HepG2 (cell line): ENCODE data around the gene MAP1B. TPM values are rescaled to one million over a fixed set of nuclear protein-coding genes. Genes with fewer than 3 reads are reported as not detected.

ENCODE experiments used
- ATAC-seq: fragments of 200-7000 bp; cut with Tn5 transposase; 3 replicates; pipeline ENCODE4 v1.9.1; 2020; ENCODE audit warnings: mild to moderate bottlenecking, moderate library complexity
- BruUV-seq: library from RNA; stranded (reverse); fragments of 400-500 nt; replicated peaks from 2 replicates; lab custom pipeline; 2021; lab: Mats Ljungman, UMichigan
- CTCF ChIA-PET: fragments of 300-600 bp; formaldehyde crosslinking; extraction: SDS; loops from one replicate; lab custom pipeline; 2021; ENCODE audit warnings: low total read pairs, inconsistent platforms, low intra/inter-chr PET ratio; lab: Yijun Ruan, JAX
- POLR2A ChIA-PET: fragments of 350-600 bp; sonication (Branson Sonifier 250); formaldehyde crosslinking; loops from one replicate; lab custom pipeline; 2020; ENCODE audit warnings: antibody characterized with exemption, inconsistent platforms; lab: Yijun Ruan, JAX
- DNase-seq: peaks from one replicate; pipeline ENCODE4 v3.0.0-alpha.2; 2015; ENCODE audit warnings: low spot score
- FAIRE-seq: peaks from 3 replicates; lab custom pipeline; 2011; peaks lifted over from hg19 to GRCh38; lab: Jason Lieb, UNC
- H2AFZ ChIP-seq: one replicate; pipeline ENCODE4 v1.6.1; 2011; ENCODE audit warnings: low read length, inconsistent platforms
- H3K27ac ChIP-seq: fragments of 300-600 bp; 3 replicates; pipeline ENCODE4 v1.8.0; 2011; ENCODE audit warnings: mixed run types, mild to moderate bottlenecking, mixed read lengths, low read length, inconsistent platforms; ENCODE audit not compliant: insufficient read depth; ENCODE audit errors: extremely low read length
- H3K27me3 ChIP-seq, 2 experiments: fragments of 200-600 bp in 1 of 2; 2 replicates in 1 of 2; 3 replicates in 1 of 2; pipeline versions ENCODE4 v1.6.0 to v1.8.0; 2011; ENCODE audit warnings: low read length in 2 of 2, mild to moderate bottlenecking in 2 of 2, moderate library complexity in 2 of 2, inconsistent platforms in 1 of 2; ENCODE audit not compliant: insufficient read depth in 2 of 2, control insufficient read depth in 1 of 2
- H3K36me3 ChIP-seq, 2 experiments: fragments of 200-600 bp in 1 of 2; replicated peaks in 1 of 2; 2 replicates in 1 of 2; 3 replicates in 1 of 2; pipeline versions ENCODE4 v1.5.1 to v1.8.0; 2011; ENCODE audit warnings: low read length in 2 of 2, inconsistent platforms in 1 of 2; ENCODE audit not compliant: insufficient read depth in 2 of 2, control insufficient read depth in 1 of 2
- H3K4me1 ChIP-seq: 2 replicates; pipeline ENCODE4 v1.5.1; 2012; ENCODE audit warnings: low read length, inconsistent platforms; ENCODE audit not compliant: insufficient read depth
- H3K4me2 ChIP-seq: 2 replicates; pipeline ENCODE4 v1.6.0; 2011; ENCODE audit warnings: low read depth, low read length, inconsistent platforms
- H3K4me3 ChIP-seq, 3 experiments: fragments of 200-600 bp in 1 of 3; sonication (generic), shearing (Covaris generic) in 1 of 3; replicated peaks in 1 of 3; 2 replicates each; pipeline ENCODE4 v1.5.1; 2011 to 2016; ENCODE audit warnings: low read length in 3 of 3, inconsistent platforms in 2 of 3, low read depth in 2 of 3, mild to moderate bottlenecking in 2 of 3, control low read depth in 1 of 3, mixed read lengths in 1 of 3; ENCODE audit not compliant: insufficient read depth in 1 of 3
- H3K79me2 ChIP-seq: one replicate; pipeline ENCODE4 v1.6.1; 2011; ENCODE audit warnings: low read length, inconsistent platforms; ENCODE audit not compliant: insufficient read depth
- H3K9ac ChIP-seq: 2 replicates; pipeline ENCODE4 v1.6.0; 2011; ENCODE audit warnings: mild to moderate bottlenecking, low read depth, low read length, inconsistent platforms; ENCODE audit not compliant: insufficient read depth
- H3K9me3 ChIP-seq: 2 replicates; pipeline ENCODE4 v1.5.1; 2012; ENCODE audit warnings: mild to moderate bottlenecking, low read length
- H4K20me1 ChIP-seq: 2 replicates; pipeline ENCODE4 v1.6.0; 2011; ENCODE audit warnings: inconsistent platforms, mild to moderate bottlenecking, low read length, moderate library complexity; ENCODE audit not compliant: insufficient read depth
- CBX1 ChIP-seq: IDR thresholded peaks from one replicate; pipeline ENCODE4 v1.6.1; 2016; ENCODE audit warnings: antibody characterized with exemption, low read depth
- CENPX ChIP-seq: sonication (generic); formaldehyde crosslinking; IDR thresholded peaks from 2 replicates; pipeline ENCODE4 v1.9.0; 2021; ENCODE audit warnings: mild to moderate bottlenecking, missing genetic modification reagents, moderate library complexity
- KDM5B ChIP-seq: sonication (generic); formaldehyde crosslinking; IDR thresholded peaks from 2 replicates; pipeline ENCODE4 v1.4.0; 2020; ENCODE audit warnings: missing genetic modification reagents, mild to moderate bottlenecking, borderline replicate concordance
- NFIB ChIP-seq: sonication (generic); formaldehyde crosslinking; IDR thresholded peaks from 2 replicates; pipeline ENCODE4 v1.9.0; 2021; ENCODE audit warnings: missing genetic modification reagents, mild to moderate bottlenecking, borderline replicate concordance
- RFX3 ChIP-seq: IDR thresholded peaks from 2 replicates; pipeline ENCODE4 v1.6.1; 2016; ENCODE audit warnings: missing biosample characterization, missing genetic modification reagents
- RFXANK ChIP-seq: IDR thresholded peaks from 2 replicates; pipeline ENCODE4 v1.6.1; 2016
- SP5 ChIP-seq: IDR thresholded peaks from 2 replicates; pipeline ENCODE4 v1.6.1; 2016; ENCODE audit warnings: low read depth, borderline replicate concordance
- TAF15 ChIP-seq: fragments of 200-400 bp; formaldehyde crosslinking; IDR thresholded peaks from one replicate; pipeline ENCODE4 v1.6.1; 2018; ENCODE audit warnings: mild to moderate bottlenecking, low read depth, low read length; ENCODE audit not compliant: poor library complexity, severe bottlenecking
- ZNF224 ChIP-seq: sonication (generic); formaldehyde crosslinking; IDR thresholded peaks from 2 replicates; pipeline ENCODE4 v1.5.0; 2020; ENCODE audit warnings: mild to moderate bottlenecking, missing genetic modification reagents
- ZNF547 ChIP-seq: sonication (generic); formaldehyde crosslinking; IDR thresholded peaks from 2 replicates; pipeline ENCODE4 v1.5.1; 2020; ENCODE audit warnings: mild to moderate bottlenecking, missing genetic modification reagents
- ZNF569 ChIP-seq: sonication (generic); formaldehyde crosslinking; IDR thresholded peaks from 2 replicates; pipeline ENCODE4 v1.5.0; 2020; ENCODE audit warnings: mild to moderate bottlenecking, missing genetic modification reagents, moderate library complexity, borderline replicate concordance
- ZNF878 ChIP-seq: sonication (generic); formaldehyde crosslinking; IDR thresholded peaks from 2 replicates; pipeline ENCODE4 v1.8.1; 2023; ENCODE audit warnings: mild to moderate bottlenecking, missing genetic modification reagents, moderate library complexity
- WGBS: methylation state at CpG from one replicate; pipeline ENCODE4 v1.1.6; 2017; ENCODE audit warnings: low lambda C conversion rate; 5-methylcytosine and 5-hydroxymethylcytosine counted together
- in situ Hi-C: cut with HindIII; loops from 2 replicates; pipeline ENCODE4 v1.10.0; 2017; ENCODE audit warnings: low pct_unique_long_range_greater_than_20kb; ENCODE audit not compliant: extremely low pct_ligation_motif_present
- intact Hi-C: fragments of 100-400 bp; cut with micrococcal nuclease; formaldehyde crosslinking; loops from one replicate; pipeline ENCODE4 v1.10.0; 2022; ENCODE audit not compliant: unreplicated experiment
- polyA plus RNA-seq, 8 experiments: library from polyadenylated mRNA; depleted of rRNA in 3 of 8; stranded (reverse) in 7 of 8; unstranded in 1 of 8; fragments of >200 nt; fragmentation: Illumina TruSeq in 4 of 8; extraction: Trizol in 4 of 8; gene quantifications; 2 replicates each; pipeline versions ENCODE4 v1.2.1 to v1.2.3, GENCODE V29; 2011 to 2016; ENCODE audit warnings: low read depth in 4 of 8, missing spikeins in 1 of 8, mixed read lengths in 1 of 8; ENCODE audit not compliant: insufficient read depth in 1 of 8
- total RNA-seq, 5 experiments: library from RNA; depleted of rRNA; stranded (reverse); fragments of >200 nt; fragmentation: Illumina TruSeq; extraction: Trizol; gene quantifications; 2 replicates each; pipeline ENCODE4 v1.2.3, GENCODE V29; 2016; ENCODE audit warnings: low read depth in 1 of 5
- TF ChIP-seq, protein P1 (sequence below): sonication (generic); formaldehyde crosslinking; IDR thresholded peaks from 2 replicates; pipeline ENCODE4 v1.4.0; 2020; ENCODE audit warnings: missing genetic modification reagents
- TF ChIP-seq, protein P2 (sequence below): IDR thresholded peaks from 2 replicates; pipeline ENCODE4 v1.6.1; 2016; ENCODE audit warnings: low read depth
- TF ChIP-seq, protein P3 (sequence below), 2 experiments: fragments of 450-650 bp in 1 of 2; sonication (generic) in 1 of 2; formaldehyde crosslinking; IDR thresholded peaks; 2 replicates each; pipeline versions ENCODE4 v1.5.0 to v1.8.0; 2020 to 2022; ENCODE audit warnings: mild to moderate bottlenecking in 1 of 2, missing genetic modification reagents in 1 of 2

The MAP1B gene
- total and polyA plus RNA-seq, 2 of the 13 experiments (the other 11 are each of a cell fraction or from before 2014, with no cell fraction given), result 3.3 to 6.2 TPM

DNA sequence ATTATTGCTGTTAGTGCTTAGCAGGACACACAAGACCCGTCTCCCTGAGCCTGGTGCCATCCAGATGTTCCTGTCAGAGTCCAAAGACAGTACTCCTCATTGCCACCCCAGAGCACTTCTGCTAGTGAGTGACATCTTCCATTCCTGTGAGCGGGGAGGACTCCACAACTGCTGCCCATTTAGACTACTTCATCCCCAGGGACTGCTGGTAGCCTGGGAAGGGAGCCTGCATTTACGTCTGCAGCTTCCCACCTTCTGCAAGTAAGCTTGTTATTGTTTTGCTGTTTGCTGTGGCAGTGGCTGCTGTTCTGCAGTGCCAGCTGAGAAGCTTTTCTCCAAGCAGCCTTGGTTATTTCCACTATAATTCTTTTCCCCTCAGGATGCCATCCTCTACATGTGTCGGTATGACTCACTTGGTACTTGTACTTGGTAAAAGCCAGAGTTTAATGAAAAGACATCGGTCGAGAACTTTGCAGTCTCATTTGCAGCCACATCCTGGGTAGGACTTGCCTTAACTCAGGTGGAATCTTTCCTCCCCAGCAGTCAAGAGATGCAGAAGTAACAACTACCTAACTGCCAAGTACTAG lies 10.6 kb upstream of the MAP1B start:
- Histone ChIP-seq H3K36me3 (no peaks in the 10 kb centered on the region), H3K4me2 (no peak overlapping the region), H3K27me3 (0 out of 5 replicates have a peak, but pooled peaks cover 0 to 8% of the 10 kb centered on the region in 2 experiments), H3K27ac (no peak overlapping the region), H3K9me3 (no peaks in the 10 kb centered on the region), H3K4me1 (no peaks in the 10 kb centered on the region), H3K79me2 (no peaks in the 10 kb centered on the region), H3K9ac (no peak overlapping the region), H3K4me3 (no peak overlapping the region), H2AFZ (no peak overlapping the region), H4K20me1 (no peaks in the 10 kb centered on the region)
- DNase-seq (no peak), FAIRE-seq (no peak), ATAC-seq (no peak)
- in situ Hi-C loops, result no loop called here
- BruUV-seq, result no TSS peak
- WGBS, result 10% methylated on average over 5 of the region's 6 CpGs
- intact Hi-C loops, result no loop called here
- POLR2A ChIA-PET, result no interaction called here
- CTCF ChIA-PET, result no interaction called here
- TF ChIP-seq RFX3, result no peak
- TF ChIP-seq, protein P1, sequence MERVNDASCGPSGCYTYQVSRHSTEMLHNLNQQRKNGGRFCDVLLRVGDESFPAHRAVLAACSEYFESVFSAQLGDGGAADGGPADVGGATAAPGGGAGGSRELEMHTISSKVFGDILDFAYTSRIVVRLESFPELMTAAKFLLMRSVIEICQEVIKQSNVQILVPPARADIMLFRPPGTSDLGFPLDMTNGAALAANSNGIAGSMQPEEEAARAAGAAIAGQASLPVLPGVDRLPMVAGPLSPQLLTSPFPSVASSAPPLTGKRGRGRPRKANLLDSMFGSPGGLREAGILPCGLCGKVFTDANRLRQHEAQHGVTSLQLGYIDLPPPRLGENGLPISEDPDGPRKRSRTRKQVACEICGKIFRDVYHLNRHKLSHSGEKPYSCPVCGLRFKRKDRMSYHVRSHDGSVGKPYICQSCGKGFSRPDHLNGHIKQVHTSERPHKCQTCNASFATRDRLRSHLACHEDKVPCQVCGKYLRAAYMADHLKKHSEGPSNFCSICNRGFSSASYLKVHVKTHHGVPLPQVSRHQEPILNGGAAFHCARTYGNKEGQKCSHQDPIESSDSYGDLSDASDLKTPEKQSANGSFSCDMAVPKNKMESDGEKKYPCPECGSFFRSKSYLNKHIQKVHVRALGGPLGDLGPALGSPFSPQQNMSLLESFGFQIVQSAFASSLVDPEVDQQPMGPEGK, result no peak

DNA sequence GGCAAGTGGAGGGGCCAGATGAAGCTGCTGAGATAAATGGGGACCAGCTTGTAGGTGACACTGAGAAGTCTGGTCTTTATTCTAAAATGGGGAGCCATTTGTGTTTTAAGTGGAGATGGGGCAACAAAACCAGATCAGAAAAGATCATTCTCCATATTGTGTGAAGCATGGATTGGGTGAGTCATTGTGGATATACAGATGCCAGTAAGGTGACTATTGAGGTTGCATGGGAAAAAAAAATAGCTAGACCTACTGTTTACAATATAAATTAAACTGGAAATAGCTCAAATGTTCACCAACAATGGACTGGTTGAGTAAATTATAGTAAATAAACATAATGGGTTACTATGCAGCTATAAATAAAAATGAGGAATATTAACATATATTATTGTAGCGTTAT lies 5.4 kb upstream of the MAP1B start:
- Histone ChIP-seq H3K79me2 (no peaks in the 10 kb centered on the region), H2AFZ (no peak overlapping the region), H3K4me1 (no peaks in the 10 kb centered on the region), H3K27me3 (peaks cover 2 to 15% of the 10 kb centered on the region in 2 experiments; a peak in 3 of 5 replicates), H3K9me3 (no peaks in the 10 kb centered on the region), H3K4me2 (no peak overlapping the region), H3K36me3 (no peaks in the 10 kb centered on the region), H3K4me3 (no peak overlapping the region), H3K27ac (no peak overlapping the region), H3K9ac (no peak overlapping the region), H4K20me1 (no peaks in the 10 kb centered on the region)
- DNase-seq (no peak), FAIRE-seq (no peak), ATAC-seq (no peak)
- 58% methylated on average over 1 of the region's 1 CpG for WGBS
- ChIA-PET POLR2A (no interaction called here), CTCF (no interaction called here)
- in situ Hi-C loops, result no loop called here
- intact Hi-C loops, result no loop called here
- no TSS peak for BruUV-seq
- no peak for TF ChIP-seq ZNF224 (CRISPR knock-in tag)
- TF ChIP-seq ZNF569 (CRISPR knock-in tag), result no peak
- TF ChIP-seq, protein P2, sequence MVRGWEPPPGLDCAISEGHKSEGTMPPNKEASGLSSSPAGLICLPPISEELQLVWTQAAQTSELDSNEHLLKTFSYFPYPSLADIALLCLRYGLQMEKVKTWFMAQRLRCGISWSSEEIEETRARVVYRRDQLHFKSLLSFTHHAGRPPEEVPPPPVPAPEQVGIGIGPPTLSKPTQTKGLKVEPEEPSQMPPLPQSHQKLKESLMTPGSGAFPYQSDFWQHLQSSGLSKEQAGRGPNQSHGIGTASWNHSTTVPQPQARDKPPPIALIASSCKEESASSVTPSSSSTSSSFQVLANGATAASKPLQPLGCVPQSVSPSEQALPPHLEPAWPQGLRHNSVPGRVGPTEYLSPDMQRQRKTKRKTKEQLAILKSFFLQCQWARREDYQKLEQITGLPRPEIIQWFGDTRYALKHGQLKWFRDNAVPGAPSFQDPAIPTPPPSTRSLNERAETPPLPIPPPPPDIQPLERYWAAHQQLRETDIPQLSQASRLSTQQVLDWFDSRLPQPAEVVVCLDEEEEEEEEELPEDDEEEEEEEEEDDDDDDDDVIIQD (CRISPR knock-in tag), result no peak
- TF ChIP-seq SP5 (CRISPR knock-in tag), result no peak
- TF ChIP-seq ZNF547 (CRISPR knock-in tag), result no peak
- TF ChIP-seq NFIB (CRISPR knock-in tag), result no peak
- TF ChIP-seq KDM5B, result no peak
- no peak for TF ChIP-seq ZNF878
- TF ChIP-seq CENPX (CRISPR knock-in tag), result no peak
- TF ChIP-seq, protein P3, sequence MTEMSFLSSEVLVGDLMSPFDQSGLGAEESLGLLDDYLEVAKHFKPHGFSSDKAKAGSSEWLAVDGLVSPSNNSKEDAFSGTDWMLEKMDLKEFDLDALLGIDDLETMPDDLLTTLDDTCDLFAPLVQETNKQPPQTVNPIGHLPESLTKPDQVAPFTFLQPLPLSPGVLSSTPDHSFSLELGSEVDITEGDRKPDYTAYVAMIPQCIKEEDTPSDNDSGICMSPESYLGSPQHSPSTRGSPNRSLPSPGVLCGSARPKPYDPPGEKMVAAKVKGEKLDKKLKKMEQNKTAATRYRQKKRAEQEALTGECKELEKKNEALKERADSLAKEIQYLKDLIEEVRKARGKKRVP (CRISPR knock-in tag; IDR thresholded peaks at IDR 0.05), result no peak
- TF ChIP-seq RFXANK (CRISPR knock-in tag), result no peak
- no peak for TF ChIP-seq TAF15
- TF ChIP-seq CBX1, result no peak
